Right lobe of liver (tissue), 6 donors: ENCODE measurements around the gene CCDC152. TPM values are rescaled to one million over a fixed set of nuclear protein-coding genes. Genes with fewer than 3 reads are reported as not detected.

ENCODE experiments used
- ATAC-seq, 4 donors: fragments of 200-7000 bp; cut with Tn5 transposase; one replicate each; pipeline ENCODE4 v1.9.1; 2020; ENCODE audit warnings: mild to moderate bottlenecking in 4 of 4, moderate library complexity in 4 of 4
- DNase-seq, 3 donors: peaks; one replicate each; pipeline ENCODE4 v3.0.0-alpha.2; 2020
- H3K27ac ChIP-seq, 3 donors: fragments of 200-600 bp; one replicate each; pipeline ENCODE4 v1.8.0; 2022
- H3K27me3 ChIP-seq, 2 donors: fragments of 200-600 bp; one replicate each; pipeline ENCODE4 v1.8.0; 2022
- H3K36me3 ChIP-seq, 4 donors: fragments of 200-600 bp; sonication (generic) in 1 of 4; one replicate each; pipeline versions ENCODE4 v1.5.1 to v1.8.0; 2017 to 2022; ENCODE audit warnings: control low read depth in 1 of 4
- H3K4me1 ChIP-seq, 4 donors: fragments of 200-600 bp; sonication (generic) in 1 of 4; one replicate each; pipeline versions ENCODE4 v1.5.1 to v1.8.0; 2017 to 2022; ENCODE audit warnings: control low read depth in 1 of 4
- H3K4me3 ChIP-seq, 3 donors: fragments of 200-600 bp; one replicate each; pipeline ENCODE4 v1.8.0; 2022
- H3K9me3 ChIP-seq, 4 donors: fragments of 200-600 bp; sonication (generic) in 1 of 4; one replicate each; pipeline versions ENCODE4 v1.5.1 to v1.8.0; 2017 to 2022; ENCODE audit warnings: control low read depth in 1 of 4
- CTCF ChIP-seq, 4 donors: fragments of 200-600 bp in 3 of 4; fragments of 450-650 bp in 1 of 4; IDR thresholded peaks; one replicate each; pipeline versions ENCODE4 v1.5.1 to v1.8.0; 2016 to 2022; ENCODE audit warnings: antibody characterized with exemption in 4 of 4, mild to moderate bottlenecking in 2 of 4
- POLR2A ChIP-seq: fragments of 450-650 bp; IDR thresholded peaks from one replicate; pipeline ENCODE4 v1.6.1; 2017; ENCODE audit warnings: antibody characterized with exemption, mild to moderate bottlenecking
- WGBS: methylation state at CpG from one replicate; pipeline ENCODE4 v1.1.6; 2018; ENCODE audit warnings: low coverage, low lambda C conversion rate; ENCODE audit not compliant: insufficient coverage; ENCODE audit errors: missing lambda C conversion rate; 5-methylcytosine and 5-hydroxymethylcytosine counted together
- intact Hi-C, 2 donors: fragments of 100-400 bp; cut with DNase I; formaldehyde crosslinking; loops; one replicate each; pipeline versions ENCODE4 v1.11.2 to v1.14.1; 2022
- total RNA-seq, 6 experiments: library from RNA; depleted of rRNA in 2 of 6; stranded (reverse); fragments of >200 nt in 2 of 6; fragmentation: NEBNext Ultra II Directional in 3 of 6; extraction: Animal tissue kit (Norgen Biotek cat#: 25700) in 3 of 6; gene quantifications; one replicate each; pipeline versions ENCODE4 v1.1.0 to v1.2.4, GENCODE V29; 2016 to 2023
- donor health status: DM: no; HTN: yes; CAD: no.
- donor health status: DM: no; HTN: no; CAD: no.
- donor health status: DM: no; HTN: no; CAD: no.
- donor health status: DM: no; HTN: yes; CAD: no.
- donor health status: DM: no; HTN: yes; CAD: no.

Gene CCDC152
- total RNA-seq, 6 experiments from 2014 or later, result 0.06 to 1.2 (median 0.42) TPM; not detected in 1

- TF ChIP-seq CTCF (IDR thresholded peaks at IDR 0.05) (no peak), POLR2A (no peak)
- DNase-seq, result no peak
- peaks cover 0 to 3% (median 0%) of the 10 kb centered on the region in 4 donors for H3K9me3 ChIP-seq
- no peak overlapping the region for H3K27ac ChIP-seq
- H3K27me3 ChIP-seq, result no peaks in the 10 kb centered on the region
- no peak overlapping the region for H3K4me3 ChIP-seq
- ATAC-seq, result no peak
- intact Hi-C loops, result no loop called here
- no peaks in the 10 kb centered on the region for H3K4me1 ChIP-seq
- 71% methylated on average over 1 of the region's 1 CpG for whole genome bisulfite sequencing
- H3K36me3 ChIP-seq, result no peaks in the 10 kb centered on the region
Measured at GRCh38 chr5:42781584-42781983, 25.0 kb downstream of the CCDC152 start.

- peaks cover 0 to 3% (median 0%) of the 10 kb centered on the region in 4 donors for H3K9me3 ChIP-seq
- TF ChIP-seq POLR2A (no peak), CTCF (IDR thresholded peaks at IDR 0.05) (no peak)
- H3K27ac ChIP-seq, result no peak overlapping the region
- ATAC-seq (no peak), DNase-seq (no peak)
- H3K27me3 ChIP-seq, result no peaks in the 10 kb centered on the region
- intact Hi-C loops, result no loop called here
- H3K36me3 ChIP-seq, result no peaks in the 10 kb centered on the region
- no peaks in the 10 kb centered on the region for H3K4me1 ChIP-seq
- H3K4me3 ChIP-seq, result no peak overlapping the region
- WGBS, result 100% methylated on average over 1 of the region's 1 CpG
Measured at GRCh38 chr5:42784132-42784531, 27.5 kb downstream of the CCDC152 start.

DNA sequence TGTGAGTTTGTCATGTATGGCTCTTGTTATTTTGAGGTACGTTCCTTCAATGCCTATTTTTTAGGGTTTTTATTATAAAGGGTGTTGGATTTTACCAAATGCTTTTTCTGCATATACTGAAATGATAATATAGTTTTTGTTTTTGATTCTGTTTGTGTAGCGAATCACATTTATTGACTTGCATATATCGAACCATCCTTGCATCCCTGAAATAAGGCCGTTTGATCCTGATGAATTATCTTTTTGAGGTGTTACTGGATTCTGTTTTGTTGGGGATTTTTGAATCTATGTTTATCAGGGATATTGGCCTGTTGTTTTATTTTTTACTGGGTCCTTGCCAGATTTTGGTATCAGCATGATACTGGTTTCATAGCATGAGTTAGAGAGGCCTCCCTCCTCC, 29.1 kb downstream of the CCDC152 start:
- intact Hi-C loops, result no loop called here
- Histone ChIP-seq H3K27ac (no peak overlapping the region), H3K4me1 (no peaks in the 10 kb centered on the region), H3K4me3 (no peak overlapping the region), H3K27me3 (no peaks in the 10 kb centered on the region), H3K36me3 (no peaks in the 10 kb centered on the region), H3K9me3 (peaks cover 0 to 3% (median 0%) of the 10 kb centered on the region in 4 donors)
- DNase-seq (no peak), ATAC-seq (no peak)
- WGBS, result 83% methylated on average over 4 of the region's 4 CpGs
- no peak for TF ChIP-seq CTCF (IDR thresholded peaks at IDR 0.05)
- no peak for TF ChIP-seq POLR2A

GRCh38 chr5:42787073-42787472, 30.5 kb downstream of the CCDC152 start:
- Histone ChIP-seq H3K27me3 (no peaks in the 10 kb centered on the region), H3K36me3 (no peaks in the 10 kb centered on the region), H3K4me3 (no peak overlapping the region), H3K27ac (no peak overlapping the region), H3K9me3 (peaks cover 0 to 3% (median 0%) of the 10 kb centered on the region in 4 donors), H3K4me1 (no peaks in the 10 kb centered on the region)
- intact Hi-C loops, result no loop called here
- TF ChIP-seq CTCF (IDR thresholded peaks at IDR 0.05) (no peak), POLR2A (no peak)
- no peak for ATAC-seq
- no peak for DNase-seq

DNA sequence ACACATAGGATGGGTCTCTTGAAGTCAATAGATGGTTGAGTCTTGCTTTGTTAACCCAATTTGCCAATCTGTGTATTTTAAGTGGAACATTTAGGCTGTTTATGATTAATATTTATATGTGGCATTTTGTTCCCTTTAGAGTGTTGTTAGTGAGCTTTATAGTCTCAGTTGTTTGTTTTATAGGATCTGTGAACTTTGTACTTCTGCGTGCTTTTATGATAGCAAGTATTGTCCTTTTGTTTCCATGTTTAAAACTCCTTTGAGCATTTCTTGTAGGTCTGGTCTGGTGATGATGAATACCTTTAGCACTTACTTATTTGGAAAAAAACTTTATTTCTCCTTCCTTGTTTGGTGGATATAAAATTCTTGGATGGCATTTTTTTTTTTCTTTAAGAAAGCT, 31.2 kb downstream of the CCDC152 start:
- intact Hi-C loops, result no loop called here
- TF ChIP-seq POLR2A, result no peak
- TF ChIP-seq CTCF (IDR thresholded peaks at IDR 0.05), result no peak
- no peaks in the 10 kb centered on the region for H3K36me3 ChIP-seq
- no peak overlapping the region for H3K27ac ChIP-seq
- H3K27me3 ChIP-seq, result no peaks in the 10 kb centered on the region
- H3K4me1 ChIP-seq, result no peaks in the 10 kb centered on the region
- peaks cover 0 to 3% (median 0%) of the 10 kb centered on the region in 4 donors for H3K9me3 ChIP-seq
- 88% methylated on average over 1 of the region's 1 CpG for WGBS
- ATAC-seq (no peak), DNase-seq (no peak)
- no peak overlapping the region for H3K4me3 ChIP-seq
